Measurements from ENCODE around the gene MST1.
A peak's percentile ranks its signal among the peaks of the same experiment; 100 is the strongest.

MST1 gene

GRCh38 chr3:49703956-49704355 lies 14.7 kb upstream of the MST1 start:
- ChIA-PET CTCF (interaction anchor here (0.9 to 5.0 kb wide), 8 partner anchors 9 to 228 kb away, joined by 3 to 37 read pairs (median 6); partner anchors contain the start of genes AMIGO3 and INKA1), POLR2A (no interaction called here)
- TF ChIP-seq, protein P1, sequence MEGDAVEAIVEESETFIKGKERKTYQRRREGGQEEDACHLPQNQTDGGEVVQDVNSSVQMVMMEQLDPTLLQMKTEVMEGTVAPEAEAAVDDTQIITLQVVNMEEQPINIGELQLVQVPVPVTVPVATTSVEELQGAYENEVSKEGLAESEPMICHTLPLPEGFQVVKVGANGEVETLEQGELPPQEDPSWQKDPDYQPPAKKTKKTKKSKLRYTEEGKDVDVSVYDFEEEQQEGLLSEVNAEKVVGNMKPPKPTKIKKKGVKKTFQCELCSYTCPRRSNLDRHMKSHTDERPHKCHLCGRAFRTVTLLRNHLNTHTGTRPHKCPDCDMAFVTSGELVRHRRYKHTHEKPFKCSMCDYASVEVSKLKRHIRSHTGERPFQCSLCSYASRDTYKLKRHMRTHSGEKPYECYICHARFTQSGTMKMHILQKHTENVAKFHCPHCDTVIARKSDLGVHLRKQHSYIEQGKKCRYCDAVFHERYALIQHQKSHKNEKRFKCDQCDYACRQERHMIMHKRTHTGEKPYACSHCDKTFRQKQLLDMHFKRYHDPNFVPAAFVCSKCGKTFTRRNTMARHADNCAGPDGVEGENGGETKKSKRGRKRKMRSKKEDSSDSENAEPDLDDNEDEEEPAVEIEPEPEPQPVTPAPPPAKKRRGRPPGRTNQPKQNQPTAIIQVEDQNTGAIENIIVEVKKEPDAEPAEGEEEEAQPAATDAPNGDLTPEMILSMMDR (IDR thresholded peaks at IDR 0.05; ENCODE audit: control extremely low read depth, extremely low read depth, low read depth, missing control alignments): no peak
- no peak for DNase-seq (ENCODE audit: extremely low spot score)

DNA sequence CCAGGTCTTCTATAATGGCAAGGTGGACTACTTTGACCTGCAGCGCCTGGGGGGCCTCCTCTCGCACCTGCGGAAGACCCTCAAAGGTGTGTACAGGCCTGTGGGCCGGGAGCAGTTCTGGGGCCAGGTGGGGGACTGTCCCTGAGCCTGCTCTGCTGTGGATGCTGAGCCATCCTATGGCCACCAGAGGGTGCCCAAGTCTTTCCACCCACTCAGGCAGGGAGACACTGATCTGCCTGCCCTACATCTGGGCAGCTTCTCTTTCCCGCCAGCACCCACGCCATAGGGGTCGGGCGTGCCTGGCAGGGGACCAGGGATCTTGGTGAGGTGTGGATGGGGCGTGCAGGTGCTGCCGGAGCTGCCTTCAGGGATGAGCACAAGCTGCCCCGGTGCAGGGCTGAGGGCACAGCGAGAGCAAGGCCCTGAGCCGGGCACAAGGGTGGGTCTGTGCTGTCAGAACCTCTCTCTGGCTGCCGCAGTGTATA lies 14.2 kb upstream of the MST1 start:
- ChIA-PET POLR2A (interaction anchor here (0.5 kb wide), 1 partner anchor 60 kb away, joined by 3 read pairs; no protein-coding TSS in a partner anchor), CTCF (interaction anchor here (0.6 to 5.0 kb wide), 9 partner anchors 10 to 228 kb away, joined by 3 to 37 read pairs (median 5); partner anchors contain the start of genes AMIGO3, GMPPB and INKA1)
- TF ChIP-seq, protein P1 (IDR thresholded peaks at IDR 0.05; ENCODE audit: control extremely low read depth, extremely low read depth, low read depth, missing control alignments): peak; percentile 85
- peak; percentile 90 for DNase-seq (ENCODE audit: extremely low spot score)

DNA sequence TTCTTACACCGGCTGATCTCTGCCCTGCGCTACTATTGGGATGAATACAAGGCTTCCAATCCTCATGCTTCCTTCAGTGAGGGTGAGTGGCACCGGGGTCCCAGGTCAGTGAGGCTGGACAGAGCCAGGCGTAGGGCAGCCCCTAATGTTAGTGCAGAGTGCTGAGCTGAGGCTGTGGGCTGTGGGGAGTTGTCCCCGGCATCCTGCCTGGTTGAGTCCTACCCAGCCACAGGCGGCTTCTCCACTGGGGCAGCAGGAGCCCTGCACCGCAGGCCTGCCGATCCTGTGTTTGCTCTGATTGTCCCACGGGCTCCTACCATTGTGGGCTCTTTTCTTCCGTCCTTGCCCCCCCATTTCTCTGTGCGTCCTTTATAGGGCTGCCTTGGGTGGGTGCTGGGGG lies 13.4 kb upstream of the MST1 start:
- ChIA-PET POLR2A (no interaction called here), CTCF (interaction anchor here (1.1 to 5.0 kb wide), 5 partner anchors 16 to 163 kb away, joined by 3 to 37 read pairs (median 7); partner anchors contain the start of genes AMIGO3, GMPPB and INKA1)
- TF ChIP-seq, protein P1 (IDR thresholded peaks at IDR 0.05; ENCODE audit: control extremely low read depth, extremely low read depth, low read depth, missing control alignments): no peak
- DNase-seq (ENCODE audit: extremely low spot score): no peak

DNA sequence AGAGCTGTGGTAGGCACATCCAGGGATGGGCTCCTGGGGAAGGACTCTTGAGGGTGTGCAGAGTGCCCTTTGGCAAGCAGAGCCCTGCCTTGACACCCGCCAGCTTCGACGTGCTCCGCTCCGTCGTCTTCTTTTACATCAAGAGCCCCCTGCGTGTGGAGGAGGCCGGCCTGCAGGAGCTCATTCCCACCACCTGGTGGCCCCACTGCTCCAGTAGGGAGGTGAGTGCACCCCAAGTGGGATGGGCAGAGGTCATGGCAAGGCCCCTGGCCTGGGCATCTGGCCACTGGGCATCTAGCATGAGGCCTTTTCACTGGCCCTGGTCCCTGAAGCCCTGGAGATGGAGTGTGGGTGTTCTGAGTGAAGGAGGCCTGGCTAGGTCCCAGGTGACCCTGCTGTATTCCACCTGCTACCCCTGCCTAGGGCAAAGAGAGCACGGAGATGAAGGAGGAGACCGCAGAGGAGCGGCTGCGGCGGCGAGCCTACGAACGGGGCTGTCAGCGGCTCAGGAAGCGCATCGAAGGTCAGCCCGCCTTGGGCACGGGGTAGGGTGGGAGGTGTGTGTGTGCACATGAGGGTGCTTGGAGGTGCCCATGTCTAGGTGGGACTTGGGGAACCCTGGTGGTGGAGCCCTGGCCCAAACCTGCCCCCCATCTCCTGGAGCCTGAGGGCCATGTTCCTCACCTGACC lies 12.3 kb upstream of the MST1 start:
- POLR2A ChIA-PET: no interaction called here
- TF ChIP-seq, protein P1 (IDR thresholded peaks at IDR 0.05; ENCODE audit: control extremely low read depth, extremely low read depth, low read depth, missing control alignments): peak; percentile 9
- DNase-seq (ENCODE audit: extremely low spot score): no peak
- CTCF ChIA-PET: interaction anchor here (0.9 to 5.0 kb wide), 5 partner anchors 17 to 162 kb away, joined by 3 to 37 read pairs (median 13); partner anchors contain the start of gene AMIGO3

DNA sequence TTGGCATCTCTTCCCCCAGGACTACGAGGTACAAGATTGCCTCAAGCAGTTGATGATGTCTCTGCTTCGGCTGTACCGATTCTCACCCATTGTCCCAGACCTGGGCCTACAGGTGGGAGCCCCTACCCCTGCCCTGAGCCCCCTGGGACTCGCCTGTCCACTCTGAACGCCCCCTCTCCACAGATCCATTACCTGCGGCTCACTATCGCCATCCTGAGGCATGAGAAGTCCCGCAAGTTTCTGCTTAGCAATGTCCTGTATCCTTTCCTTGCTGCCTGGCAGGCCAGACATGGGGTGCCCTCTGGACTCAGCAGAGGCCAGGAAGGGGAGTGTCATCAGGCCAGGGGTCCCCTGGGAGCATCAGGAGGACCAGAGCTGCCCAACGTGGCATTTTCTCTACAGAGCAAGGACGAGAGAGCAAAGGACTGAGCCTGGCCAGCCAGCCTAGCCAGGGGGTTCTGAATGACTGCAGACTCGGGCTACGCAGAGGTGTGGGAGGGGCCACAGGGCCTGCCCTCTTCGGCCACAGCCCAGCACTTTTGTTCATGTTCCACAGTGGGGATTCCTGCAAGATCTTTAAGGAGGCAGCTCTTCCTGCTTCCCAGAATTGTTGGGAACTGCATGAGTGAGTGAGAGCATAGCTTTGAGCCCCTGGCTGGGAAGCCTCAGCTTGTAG lies 11.3 kb upstream of the MST1 start:
- ChIA-PET CTCF (interaction anchor here (0.9 to 5.0 kb wide), 5 partner anchors 18 to 161 kb away, joined by 3 to 37 read pairs (median 13); partner anchors contain the start of gene AMIGO3), POLR2A (no interaction called here)
- TF ChIP-seq, protein P1 (IDR thresholded peaks at IDR 0.05; ENCODE audit: control extremely low read depth, extremely low read depth, low read depth, missing control alignments): peak; percentile 9
- no peak for DNase-seq (ENCODE audit: extremely low spot score)

DNA sequence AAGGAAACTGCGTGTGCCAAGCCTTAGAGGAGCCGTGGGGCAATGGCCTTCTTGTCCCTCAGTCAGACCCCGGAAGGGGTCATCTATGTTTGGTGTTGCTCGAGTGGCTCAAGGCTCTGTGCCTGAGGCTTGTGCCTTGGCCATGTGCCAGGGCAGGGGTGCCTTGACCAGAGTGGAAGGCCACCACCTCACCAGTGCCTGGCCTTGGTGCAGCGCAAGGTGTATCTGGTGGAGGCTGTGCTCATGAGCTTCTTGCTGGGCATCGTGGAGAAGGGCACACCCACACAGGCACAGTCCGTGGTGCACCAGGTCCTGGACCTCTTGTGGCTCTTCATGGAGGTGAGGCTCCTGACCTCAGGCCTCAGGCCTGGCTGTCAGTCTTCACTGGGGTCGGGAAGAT lies 10.7 kb upstream of the MST1 start:
- TF ChIP-seq, protein P1 (IDR thresholded peaks at IDR 0.05; ENCODE audit: control extremely low read depth, extremely low read depth, low read depth, missing control alignments): no peak
- DNase-seq (ENCODE audit: extremely low spot score): no peak
- CTCF ChIA-PET: interaction anchor here (1.3 to 5.0 kb wide), 2 partner anchors 19 to 160 kb away, joined by 5 to 37 read pairs; partner anchors contain the start of gene AMIGO3
- POLR2A ChIA-PET: no interaction called here
